Activated CD8-positive, alpha-beta memory T cell treated with anti-CD3 and anti-CD28 coated beads, Interleukin-2, amount 50 U/mL, for 1 hour (primary cell): Measurements from ENCODE around the gene BACH1.
"Not testable (repeated sequence)": the region's sequence is repeated elsewhere in the genome, so short reads cannot be mapped to it uniquely, and the experiment has no call there.

Source experiments
- DNase-seq: peaks from one replicate; pipeline ENCODE4 v3.0.0-alpha.2; 2020; ENCODE audit errors: extremely low read depth

BACH1 gene

GRCh38 chr21:29298348-29299045, at the start of gene BACH1:
TSS of gene BACH1 (plus strand) at chr21:29298922. CDS start at chr21:29321281, 22,359 bp downstream.
- DNase-seq: peak; percentile 50

GRCh38 chr21:29249289-29249688, 49.4 kb upstream of the BACH1 start:
- not testable (repeated sequence) for DNase-seq

GRCh38 chr21:29250636-29251035, 48.1 kb upstream of the BACH1 start:
- DNase-seq: no peak

- not testable (repeated sequence) for DNase-seq
Measured at GRCh38 chr21:29253861-29254260, 44.9 kb upstream of the BACH1 start.

GRCh38 chr21:29254550-29254949, 44.2 kb upstream of the BACH1 start:
- no peak for DNase-seq

- DNase-seq: no peak
Measured at GRCh38 chr21:29256126-29256910, 42.4 kb upstream of the BACH1 start.

GRCh38 chr21:29257701-29258100, 41.0 kb upstream of the BACH1 start:
- no peak for DNase-seq

- no peak for DNase-seq
Measured at GRCh38 chr21:29258626-29259338, 39.9 kb upstream of the BACH1 start.

- DNase-seq: no peak
Measured at GRCh38 chr21:29260461-29260860, 38.3 kb upstream of the BACH1 start.

- no peak for DNase-seq
Measured at GRCh38 chr21:29261555-29262540, 36.9 kb upstream of the BACH1 start.

- DNase-seq: no peak
Measured at GRCh38 chr21:29264721-29265120, 34.0 kb upstream of the BACH1 start.

- no peak for DNase-seq
Measured at GRCh38 chr21:29265690-29266479, 32.8 kb upstream of the BACH1 start.

GRCh38 chr21:29267666-29268065, 31.1 kb upstream of the BACH1 start:
- DNase-seq: no peak

GRCh38 chr21:29271927-29272333, 26.8 kb upstream of the BACH1 start:
- DNase-seq: no peak

GRCh38 chr21:29277442-29277841, 21.3 kb upstream of the BACH1 start:
- no peak for DNase-seq

- no peak for DNase-seq
Measured at GRCh38 chr21:29279558-29279957, 19.2 kb upstream of the BACH1 start.

GRCh38 chr21:29281801-29282200, 16.9 kb upstream of the BACH1 start:
- not testable (repeated sequence) for DNase-seq

- no peak for DNase-seq
Measured at GRCh38 chr21:29287383-29287782, 11.3 kb upstream of the BACH1 start.

- no peak for DNase-seq
Measured at GRCh38 chr21:29288239-29288638, 10.5 kb upstream of the BACH1 start.

GRCh38 chr21:29289317-29289716, 9.4 kb upstream of the BACH1 start:
- DNase-seq: no peak
